Endothelial cell of umbilical vein (primary cell): ENCODE data around the gene CAPN7. TPM values are rescaled to one million over a fixed set of nuclear protein-coding genes. Genes with fewer than 3 reads are reported as not detected.

ENCODE experiments used
- BruUV-seq: library from RNA; stranded (reverse); fragments of 400-500 nt; replicated peaks from 2 replicates; lab custom pipeline; 2021; lab: Mats Ljungman, UMichigan
- CTCF ChIA-PET: fragments of 300-600, 350-600 bp; sonication (Branson Sonifier 250); formaldehyde crosslinking; loops from one replicate; lab custom pipeline; 2021; ENCODE audit warnings: antibody characterized with exemption, inconsistent platforms; lab: Charles Lee
- POLR2A ChIA-PET: fragments of 300-600, 350-600 bp; sonication (Branson Sonifier 250); formaldehyde crosslinking; loops from one replicate; lab custom pipeline; 2021; ENCODE audit warnings: antibody characterized with exemption, inconsistent platforms; lab: Charles Lee
- DNase-seq: peaks from one replicate; pipeline ENCODE4 v3.0.0-alpha.2; 2011; ENCODE audit warnings: low read depth, low spot score
- FAIRE-seq: peaks from 2 replicates; lab custom pipeline; 2011; peaks lifted over from hg19 to GRCh38; lab: Jason Lieb, UNC
- H2AFZ ChIP-seq: 2 replicates; pipeline ENCODE4 v1.6.0; 2012; ENCODE audit warnings: low read depth, low read length, control low read depth, inconsistent platforms
- H3K27ac ChIP-seq: 2 replicates; pipeline ENCODE4 v1.5.1; 2011; ENCODE audit warnings: low read depth, mild to moderate bottlenecking, control low read depth, low read length, moderate library complexity; ENCODE audit not compliant: insufficient read depth
- H3K27me3 ChIP-seq, 2 experiments: 2 replicates each; pipeline versions ENCODE4 v1.6.0 to v1.6.1; 2011; ENCODE audit warnings: low read length in 2 of 2, mixed read lengths in 1 of 2; ENCODE audit not compliant: control insufficient read depth in 2 of 2, insufficient read depth in 2 of 2
- H3K36me3 ChIP-seq, 2 experiments: 2 replicates in 1 of 2; 3 replicates in 1 of 2; pipeline ENCODE4 v1.5.1; 2011; ENCODE audit warnings: low read length in 2 of 2, mild to moderate bottlenecking in 1 of 2, moderate library complexity in 1 of 2; ENCODE audit not compliant: control insufficient read depth in 2 of 2, insufficient read depth in 2 of 2; ENCODE audit errors: extremely low read depth in 1 of 2
- H3K4me1 ChIP-seq: 3 replicates; pipeline ENCODE4 v1.5.1; 2011; ENCODE audit warnings: mild to moderate bottlenecking, low read length; ENCODE audit not compliant: control insufficient read depth, insufficient read depth; ENCODE audit errors: extremely low read depth
- H3K4me2 ChIP-seq: 2 replicates; pipeline ENCODE4 v1.6.1; 2011; ENCODE audit warnings: low read length, control low read depth, mixed read lengths; ENCODE audit not compliant: insufficient read depth
- H3K4me3 ChIP-seq, 3 experiments: fragments of 200-600 bp in 1 of 3; sonication (generic), shearing (Covaris generic) in 1 of 3; replicated peaks in 1 of 3; 2 replicates each; pipeline ENCODE4 v1.5.1; 2011 to 2016; ENCODE audit warnings: control low read depth in 3 of 3, low read length in 3 of 3, mild to moderate bottlenecking in 2 of 3, inconsistent platforms in 1 of 3, low read depth in 1 of 3, moderate library complexity in 1 of 3; ENCODE audit not compliant: insufficient read depth in 1 of 3
- H3K79me2 ChIP-seq: 2 replicates; pipeline ENCODE4 v1.6.0; 2012; ENCODE audit warnings: low read length, inconsistent platforms; ENCODE audit not compliant: control insufficient read depth, insufficient read depth
- H3K9ac ChIP-seq: replicated peaks from 2 replicates; pipeline ENCODE3; 2011; ENCODE audit warnings: low read length, control low read depth; ENCODE audit not compliant: insufficient read depth; ENCODE audit errors: extremely low read depth
- H3K9me1 ChIP-seq: replicated peaks from 3 replicates; pipeline ENCODE4 v1.6.0; 2011; ENCODE audit warnings: mild to moderate bottlenecking, low read length; ENCODE audit not compliant: control insufficient read depth, insufficient read depth; ENCODE audit errors: extremely low read depth
- H3K9me3 ChIP-seq: replicated peaks from 2 replicates; pipeline ENCODE4 v1.5.1; 2012; ENCODE audit warnings: low read length, inconsistent platforms; ENCODE audit not compliant: control insufficient read depth, insufficient read depth
- H4K20me1 ChIP-seq: replicated peaks from 2 replicates; pipeline ENCODE3; 2011; ENCODE audit warnings: mild to moderate bottlenecking, low read length; ENCODE audit not compliant: control insufficient read depth, insufficient read depth; ENCODE audit errors: extremely low read depth
- EZH2 ChIP-seq: IDR thresholded peaks from 2 replicates; pipeline ENCODE4 v1.6.1; 2012; ENCODE audit warnings: borderline replicate concordance, low read depth, mild to moderate bottlenecking, moderate library complexity, low read length, inconsistent platforms; ENCODE audit not compliant: severe bottlenecking
- FOS ChIP-seq: IDR thresholded peaks from 2 replicates; pipeline ENCODE4 v1.6.1; 2011; ENCODE audit warnings: mild to moderate bottlenecking, low read length, moderate library complexity, borderline replicate concordance; ENCODE audit not compliant: insufficient read depth
- GATA2 ChIP-seq: IDR thresholded peaks from 2 replicates; pipeline ENCODE4 v1.7.0; 2011; ENCODE audit warnings: low read depth, mild to moderate bottlenecking, moderate library complexity, mixed read lengths, low read length; ENCODE audit not compliant: insufficient read length, insufficient read depth
- JUN ChIP-seq: IDR thresholded peaks from 2 replicates; pipeline ENCODE4 v1.6.1; 2011; ENCODE audit warnings: borderline replicate concordance, low read depth; ENCODE audit not compliant: insufficient read length, insufficient read depth
- POLR2A ChIP-seq: IDR thresholded peaks from 2 replicates; pipeline ENCODE4 v1.6.1; 2012; ENCODE audit warnings: low read depth, mild to moderate bottlenecking, control low read depth, low read length
- POLR2AphosphoS5 ChIP-seq: IDR thresholded peaks from 2 replicates; pipeline ENCODE4 v1.6.1; 2012; ENCODE audit warnings: low read depth, mild to moderate bottlenecking, control low read depth, low read length, moderate library complexity; ENCODE audit not compliant: insufficient read depth
- dilution Hi-C: fragments of 300-500 bp; cut with MboI; formaldehyde crosslinking; loops from one replicate; pipeline ENCODE4 v1.15.0; 2019; ENCODE audit warnings: low sequenced_read_pairs; ENCODE audit not compliant: extremely low pct_ligation_motif_present
- intact Hi-C: fragments of 100-400 bp; cut with micrococcal nuclease; formaldehyde crosslinking; loops from one replicate; pipeline ENCODE4 v1.10.0; 2022
- polyA plus RNA-seq, 4 experiments: library from polyadenylated mRNA; depleted of rRNA in 3 of 4; stranded (reverse) in 3 of 4; unstranded in 1 of 4; fragments of >200 nt; gene quantifications; 2 replicates each; pipeline versions ENCODE4 v1.2.1 to v1.2.3, GENCODE V29; 2011 to 2012; ENCODE audit warnings: missing spikeins in 1 of 4
- total RNA-seq: library from RNA; stranded (reverse); gene quantifications from 2 replicates; pipeline ENCODE4 v1.2.3, GENCODE V29; 2021
- TF ChIP-seq, protein P1 (sequence below), 2 donors: IDR thresholded peaks; 1 replicate in 1 of 2; 2 replicates in 1 of 2; pipeline ENCODE4 v1.5.1; 2011; ENCODE audit warnings: low read length in 2 of 2, mild to moderate bottlenecking in 2 of 2, moderate library complexity in 2 of 2, control low read depth in 1 of 2, inconsistent platforms in 1 of 2, low read depth in 1 of 2; ENCODE audit not compliant: insufficient read depth in 1 of 2; ENCODE audit errors: extremely low read depth in 1 of 2
- TF ChIP-seq, protein P2 (sequence below): IDR thresholded peaks from 2 replicates; pipeline ENCODE4 v1.6.1; 2011; ENCODE audit not compliant: insufficient read depth, insufficient read length

Gene CAPN7
- total and polyA plus RNA-seq, 2 donors (not counting 3 experiments of a cell fraction or from before 2014, with no cell fraction given): 13.2 to 32.7 TPM

DNA sequence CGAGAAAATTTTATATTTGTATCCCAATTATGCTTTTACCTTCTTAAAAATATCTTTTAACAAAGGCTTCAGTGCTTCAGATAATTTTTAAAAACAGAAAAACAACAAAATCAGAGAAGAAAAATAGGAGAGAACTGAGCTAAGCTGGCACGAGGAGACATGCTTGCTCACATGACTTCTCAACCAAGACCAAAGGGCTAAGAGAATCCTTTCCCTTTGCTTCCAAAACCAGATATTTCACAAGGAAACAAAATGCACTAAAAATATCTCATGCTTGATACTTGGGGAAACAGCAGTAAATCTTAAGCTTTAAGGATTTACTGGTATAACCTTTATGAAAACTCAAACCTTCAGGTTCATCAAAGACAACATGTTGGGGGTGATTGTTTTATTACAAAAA is 58.4 kb downstream of the CAPN7 start:
- peaks cover 49% of the 10 kb centered on the region for H3K79me2 ChIP-seq
- TF ChIP-seq, protein P1, sequence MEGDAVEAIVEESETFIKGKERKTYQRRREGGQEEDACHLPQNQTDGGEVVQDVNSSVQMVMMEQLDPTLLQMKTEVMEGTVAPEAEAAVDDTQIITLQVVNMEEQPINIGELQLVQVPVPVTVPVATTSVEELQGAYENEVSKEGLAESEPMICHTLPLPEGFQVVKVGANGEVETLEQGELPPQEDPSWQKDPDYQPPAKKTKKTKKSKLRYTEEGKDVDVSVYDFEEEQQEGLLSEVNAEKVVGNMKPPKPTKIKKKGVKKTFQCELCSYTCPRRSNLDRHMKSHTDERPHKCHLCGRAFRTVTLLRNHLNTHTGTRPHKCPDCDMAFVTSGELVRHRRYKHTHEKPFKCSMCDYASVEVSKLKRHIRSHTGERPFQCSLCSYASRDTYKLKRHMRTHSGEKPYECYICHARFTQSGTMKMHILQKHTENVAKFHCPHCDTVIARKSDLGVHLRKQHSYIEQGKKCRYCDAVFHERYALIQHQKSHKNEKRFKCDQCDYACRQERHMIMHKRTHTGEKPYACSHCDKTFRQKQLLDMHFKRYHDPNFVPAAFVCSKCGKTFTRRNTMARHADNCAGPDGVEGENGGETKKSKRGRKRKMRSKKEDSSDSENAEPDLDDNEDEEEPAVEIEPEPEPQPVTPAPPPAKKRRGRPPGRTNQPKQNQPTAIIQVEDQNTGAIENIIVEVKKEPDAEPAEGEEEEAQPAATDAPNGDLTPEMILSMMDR (IDR thresholded peaks at IDR 0.05; ENCODE audit: extremely low read depth in 1 of 2, insufficient read depth in 1 of 2, low read depth in 1 of 2, low read length in 2 of 2): no peak
- TF ChIP-seq, protein P2, sequence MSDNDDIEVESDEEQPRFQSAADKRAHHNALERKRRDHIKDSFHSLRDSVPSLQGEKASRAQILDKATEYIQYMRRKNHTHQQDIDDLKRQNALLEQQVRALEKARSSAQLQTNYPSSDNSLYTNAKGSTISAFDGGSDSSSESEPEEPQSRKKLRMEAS: no peak
- TF ChIP-seq POLR2AphosphoS5: no peak
- TF ChIP-seq FOS: no peak
- no peak for TF ChIP-seq EZH2
- no peak for TF ChIP-seq GATA2
- TF ChIP-seq POLR2A: no peak
- no peak for TF ChIP-seq JUN
- H3K4me2 ChIP-seq: no peak overlapping the region
- DNase-seq (no peak), FAIRE-seq (no peak)
- CTCF ChIA-PET: interaction anchor here (0.7 to 9.7 kb wide), 4 partner anchors 9 to 138 kb away, joined by 3 to 350 read pairs (median 4); no protein-coding TSS in a partner anchor
- no peak overlapping the region for H2AFZ ChIP-seq
- H3K27ac ChIP-seq: no peak overlapping the region
- peaks cover 15% of the 10 kb centered on the region for H3K4me1 ChIP-seq
- intact Hi-C loops: no loop called here
- POLR2A ChIA-PET: no interaction called here
- no peaks in the 10 kb centered on the region for H3K9me3 ChIP-seq
- no peaks in the 10 kb centered on the region for H4K20me1 ChIP-seq
- no peaks in the 10 kb centered on the region for H3K9me1 ChIP-seq
- peaks cover 4 to 33% of the 10 kb centered on the region in 2 experiments for H3K36me3 ChIP-seq
- H3K4me3 ChIP-seq: no peak overlapping the region
- dilution Hi-C loops: no loop called here
- H3K27me3 ChIP-seq: no peaks in the 10 kb centered on the region
- no peak overlapping the region for H3K9ac ChIP-seq
- BruUV-seq: no TSS peak
